ENCODE measurements around the gene MEIOC. TPM values are rescaled to one million over a fixed set of nuclear protein-coding genes. Genes with fewer than 3 reads are reported as not detected.

MEIOC gene
- polyA plus RNA-seq, 1 experiment: 0.21 TPM

GRCh38 chr17:44652727-44653126, 3.5 kb upstream of the MEIOC start:
- CTCF ChIA-PET: no interaction called here
- Histone ChIP-seq H3K27me3 (ENCODE audit: control insufficient read depth, insufficient read depth, low read length) (peaks cover 26% of the 10 kb centered on the region), H3K27ac (ENCODE audit: low read depth, low read length) (no peak overlapping the region), H3K9me3 (ENCODE audit: control insufficient read depth, insufficient read depth, low read length) (peaks cover 18% of the 10 kb centered on the region), H3K4me3 (ENCODE audit: low read depth, low read length) (no peak overlapping the region)
- POLR2A ChIA-PET: interaction anchor here (1.0 kb wide), 1 partner anchor 19 kb away, joined by 3 read pairs; no protein-coding TSS in a partner anchor
- no peak for DNase-seq (ENCODE audit: low read depth, low spot score)
- TF ChIP-seq, protein P1, sequence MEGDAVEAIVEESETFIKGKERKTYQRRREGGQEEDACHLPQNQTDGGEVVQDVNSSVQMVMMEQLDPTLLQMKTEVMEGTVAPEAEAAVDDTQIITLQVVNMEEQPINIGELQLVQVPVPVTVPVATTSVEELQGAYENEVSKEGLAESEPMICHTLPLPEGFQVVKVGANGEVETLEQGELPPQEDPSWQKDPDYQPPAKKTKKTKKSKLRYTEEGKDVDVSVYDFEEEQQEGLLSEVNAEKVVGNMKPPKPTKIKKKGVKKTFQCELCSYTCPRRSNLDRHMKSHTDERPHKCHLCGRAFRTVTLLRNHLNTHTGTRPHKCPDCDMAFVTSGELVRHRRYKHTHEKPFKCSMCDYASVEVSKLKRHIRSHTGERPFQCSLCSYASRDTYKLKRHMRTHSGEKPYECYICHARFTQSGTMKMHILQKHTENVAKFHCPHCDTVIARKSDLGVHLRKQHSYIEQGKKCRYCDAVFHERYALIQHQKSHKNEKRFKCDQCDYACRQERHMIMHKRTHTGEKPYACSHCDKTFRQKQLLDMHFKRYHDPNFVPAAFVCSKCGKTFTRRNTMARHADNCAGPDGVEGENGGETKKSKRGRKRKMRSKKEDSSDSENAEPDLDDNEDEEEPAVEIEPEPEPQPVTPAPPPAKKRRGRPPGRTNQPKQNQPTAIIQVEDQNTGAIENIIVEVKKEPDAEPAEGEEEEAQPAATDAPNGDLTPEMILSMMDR (IDR thresholded peaks at IDR 0.05; ENCODE audit: low read depth, low read length): no peak

- Histone ChIP-seq H3K9me3 (ENCODE audit: control insufficient read depth, insufficient read depth, low read length) (peaks cover 18% of the 10 kb centered on the region), H3K4me3 (ENCODE audit: low read depth, low read length) (no peak overlapping the region), H3K27ac (ENCODE audit: low read depth, low read length) (no peak overlapping the region), H3K27me3 (ENCODE audit: control insufficient read depth, insufficient read depth, low read length) (peaks cover 26% of the 10 kb centered on the region)
- DNase-seq (ENCODE audit: low read depth, low spot score): no peak
- TF ChIP-seq, protein P1 (IDR thresholded peaks at IDR 0.05; ENCODE audit: low read depth, low read length): no peak
- CTCF ChIA-PET: no interaction called here
- POLR2A ChIA-PET: interaction anchor here (0.5 kb wide), 1 partner anchor 16 kb away, joined by 4 read pairs; no protein-coding TSS in a partner anchor
Measured at GRCh38 chr17:44653384-44653783, 2.9 kb upstream of the MEIOC start.

GRCh38 chr17:44653954-44654353, 2.3 kb upstream of the MEIOC start:
- ChIA-PET CTCF (interaction anchor here (0.5 kb wide), 1 partner anchor 121 kb away, joined by 7 read pairs; no protein-coding TSS in a partner anchor), POLR2A (interaction anchor here (0.5 kb wide), 1 partner anchor 16 kb away, joined by 4 read pairs; no protein-coding TSS in a partner anchor)
- H3K27ac ChIP-seq (ENCODE audit: low read depth, low read length): no peak overlapping the region
- TF ChIP-seq, protein P1 (IDR thresholded peaks at IDR 0.05; ENCODE audit: low read depth, low read length): no peak
- peaks cover 18% of the 10 kb centered on the region for H3K9me3 ChIP-seq (ENCODE audit: control insufficient read depth, insufficient read depth, low read length)
- H3K4me3 ChIP-seq (ENCODE audit: low read depth, low read length): no peak overlapping the region
- DNase-seq (ENCODE audit: low read depth, low spot score): no peak
- H3K27me3 ChIP-seq (ENCODE audit: control insufficient read depth, insufficient read depth, low read length): peaks cover 26% of the 10 kb centered on the region

DNA sequence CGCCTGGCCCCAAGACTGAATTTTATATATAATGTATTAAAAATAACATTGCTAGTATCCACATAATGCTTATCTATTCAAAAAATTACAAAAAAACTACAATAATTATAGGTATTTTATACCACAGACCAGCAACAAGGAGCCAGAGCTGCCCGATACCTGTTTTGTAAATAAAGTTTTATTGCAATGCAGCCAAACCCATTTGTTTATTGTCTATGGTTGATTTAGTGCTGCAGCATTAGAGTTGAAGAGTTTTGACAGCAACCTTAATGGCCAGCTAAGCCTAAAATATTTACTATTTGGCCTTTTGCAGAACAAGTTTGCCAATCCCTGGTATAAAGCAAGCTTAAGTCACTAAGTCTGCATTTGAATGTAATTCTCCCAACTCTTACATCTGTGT, 5.6 kb downstream of the MEIOC start:
- no peak for DNase-seq (ENCODE audit: low read depth, low spot score)
- H3K9me3 ChIP-seq (ENCODE audit: control insufficient read depth, insufficient read depth, low read length): peaks cover 6% of the 10 kb centered on the region; the same call in 1 of the 2 replicates
- no peak overlapping the region for H3K27ac ChIP-seq (ENCODE audit: low read depth, low read length)
- TF ChIP-seq, protein P1 (IDR thresholded peaks at IDR 0.05; ENCODE audit: low read depth, low read length): no peak
- POLR2A ChIA-PET: no interaction called here
- H3K4me3 ChIP-seq (ENCODE audit: low read depth, low read length): no peak overlapping the region
- CTCF ChIA-PET: no interaction called here
- peaks cover 3% of the 10 kb centered on the region for H3K27me3 ChIP-seq (ENCODE audit: control insufficient read depth, insufficient read depth, low read length)

DNA sequence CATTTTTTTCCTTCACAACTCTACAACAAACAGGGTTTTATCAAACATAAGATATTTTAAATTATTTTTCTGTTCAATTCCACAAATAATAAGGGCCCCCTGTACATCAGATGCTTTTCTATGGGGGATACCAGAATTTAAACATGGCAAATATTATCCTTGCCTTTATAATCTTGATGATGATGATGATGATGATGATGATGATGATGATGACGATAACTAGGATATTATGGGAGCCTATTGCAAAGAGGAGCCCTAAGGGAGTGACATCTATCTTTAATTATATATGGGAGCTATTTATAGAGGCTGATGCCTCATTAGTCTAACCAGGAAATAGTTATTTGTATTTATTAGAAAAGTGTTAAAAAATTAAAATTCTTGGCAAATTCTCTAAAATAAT, 6.8 kb downstream of the MEIOC start:
- POLR2A ChIA-PET: no interaction called here
- Histone ChIP-seq H3K9me3 (ENCODE audit: control insufficient read depth, insufficient read depth, low read length) (no peaks in the 10 kb centered on the region), H3K27ac (ENCODE audit: low read depth, low read length) (no peak overlapping the region), H3K4me3 (ENCODE audit: low read depth, low read length) (no peak overlapping the region), H3K27me3 (ENCODE audit: control insufficient read depth, insufficient read depth, low read length) (no peaks in the 10 kb centered on the region)
- CTCF ChIA-PET: interaction anchor here (0.6 kb wide), 1 partner anchor 262 kb away, joined by 3 read pairs; no protein-coding TSS in a partner anchor
- no peak for DNase-seq (ENCODE audit: low read depth, low spot score)
- TF ChIP-seq, protein P1 (IDR thresholded peaks at IDR 0.05; ENCODE audit: low read depth, low read length): no peak

All from AG04450 (cell line).